Kasumi-1 (cell line): Measurements from ENCODE around the gene INTS4.
"Not testable (repeated sequence)": the region's sequence is repeated elsewhere in the genome, so short reads cannot be mapped to it uniquely, and the experiment has no call there.

ENCODE experiments used
- DNase-seq, 2 experiments: peaks; one replicate each; lab custom pipeline; 2025; lab: John Stamatoyannopoulos, UW

The INTS4 gene

GRCh38 chr11:78023426-78023825, 29.0 kb upstream of the INTS4 start:
- DNase-seq = no peak

GRCh38 chr11:78022397-78023396, 28.2 kb upstream of the INTS4 start, which contains the start of gene KCTD14:
Gene KCTD14, minus strand, starts transcription at chr11:78023276. Its CDS starts 27 bp downstream, at chr11:78023249.
- no peak for DNase-seq

- DNase-seq = no peak
Observed at GRCh38 chr11:78021611-78022010, 27.1 kb upstream of the INTS4 start.

- no peak for DNase-seq
Observed at GRCh38 chr11:78020246-78020645, 25.8 kb upstream of the INTS4 start.

GRCh38 chr11:78019808-78020207, 25.3 kb upstream of the INTS4 start:
- no peak for DNase-seq

GRCh38 chr11:78015878-78016277, 21.4 kb upstream of the INTS4 start:
- DNase-seq = no peak

GRCh38 chr11:78014937-78015520, 20.6 kb upstream of the INTS4 start:
- DNase-seq = not testable (repeated sequence)

GRCh38 chr11:78011301-78011700, 16.8 kb upstream of the INTS4 start:
- no peak for DNase-seq

- DNase-seq = no peak
Observed at GRCh38 chr11:78010755-78011154, 16.3 kb upstream of the INTS4 start.

GRCh38 chr11:78010304-78010703, 15.8 kb upstream of the INTS4 start:
- DNase-seq = no peak

- no peak for DNase-seq
Observed at GRCh38 chr11:78009062-78009461, 14.6 kb upstream of the INTS4 start.

GRCh38 chr11:78000193-78000592, 5.7 kb upstream of the INTS4 start:
- DNase-seq = peak; percentile 91 to 97

- DNase-seq = peak; percentile 13 to 31
Observed at GRCh38 chr11:77999446-78000030, 5.1 kb upstream of the INTS4 start.

- DNase-seq = peak in 1 of 2 experiments; percentile 4
Observed at GRCh38 chr11:77993902-77994301, 566 bp downstream of the INTS4 start.

GRCh38 chr11:77990981-77991380, 3.5 kb downstream of the INTS4 start:
- no peak for DNase-seq

- not testable (repeated sequence) for DNase-seq
Observed at GRCh38 chr11:77986456-77986855, 8.0 kb downstream of the INTS4 start.

- no peak for DNase-seq
Observed at GRCh38 chr11:77981346-77981947, 13.0 kb downstream of the INTS4 start.

- no peak for DNase-seq
Observed at GRCh38 chr11:77968337-77968736, 26.1 kb downstream of the INTS4 start.

GRCh38 chr11:77967753-77968152, 26.7 kb downstream of the INTS4 start:
- no peak for DNase-seq

- DNase-seq = no peak
Observed at GRCh38 chr11:77967121-77967520, 27.3 kb downstream of the INTS4 start.

GRCh38 chr11:77966338-77966737, 28.1 kb downstream of the INTS4 start:
- no peak for DNase-seq

- DNase-seq = no peak
Observed at GRCh38 chr11:77959434-77959833, 35.0 kb downstream of the INTS4 start.
